Femur (tissue), 1 donor: ENCODE results near the gene GHR.

Experiments
- DNase-seq: peaks from one replicate; pipeline ENCODE4 v3.0.0-alpha.2; 2017

GHR gene

GRCh38 chr5:42745426-42745825 is 322.2 kb downstream of the GHR start:
- DNase-seq, result no peak

- no peak for DNase-seq
Observed at GRCh38 chr5:42745856-42746255, 322.6 kb downstream of the GHR start.

GRCh38 chr5:42749020-42749419 is 325.8 kb downstream of the GHR start:
- no peak for DNase-seq

- no peak for DNase-seq
Observed at GRCh38 chr5:42750507-42750906, 327.3 kb downstream of the GHR start.

GRCh38 chr5:42751044-42751443 is 327.8 kb downstream of the GHR start:
- DNase-seq, result no peak

GRCh38 chr5:42753099-42753498 is 329.9 kb downstream of the GHR start:
- DNase-seq, result no peak

GRCh38 chr5:42756606-42757601 is 333.7 kb downstream of the GHR start, which contains the start of gene CCDC152:
Gene CCDC152 (plus strand): TSS chr5:42756818. CDS start chr5:42759122, 2,304 bp downstream.
- DNase-seq, result peak; percentile 45

- no peak for DNase-seq
Observed at GRCh38 chr5:42759456-42759855, 336.2 kb downstream of the GHR start.

GRCh38 chr5:42760426-42760825 is 337.2 kb downstream of the GHR start:
- DNase-seq, result no peak

- no peak for DNase-seq
Observed at GRCh38 chr5:42761791-42762190, 338.6 kb downstream of the GHR start.

GRCh38 chr5:42767491-42768105 is 344.4 kb downstream of the GHR start:
- no peak for DNase-seq

GRCh38 chr5:42768106-42768504 is 344.9 kb downstream of the GHR start:
- DNase-seq, result no peak

- DNase-seq, result no peak
Observed at GRCh38 chr5:42770003-42770402, 346.8 kb downstream of the GHR start.
